Tibial nerve (tissue), 4 donors: ENCODE measurements around the gene MRTFA. TPM values are rescaled to one million over a fixed set of nuclear protein-coding genes. Genes with fewer than 3 reads are reported as not detected.

ENCODE experiments used
- DNase-seq, 2 donors: peaks; one replicate each; pipeline ENCODE4 v3.0.0-alpha.2; 2019; ENCODE audit warnings: low spot score in 2 of 2
- H3K27ac ChIP-seq, 4 donors: fragments of 200-600 bp; sonication (generic) in 3 of 4; one replicate each; pipeline ENCODE4 v1.5.1; 2017 to 2019; ENCODE audit warnings: mild to moderate bottlenecking in 1 of 4
- H3K27me3 ChIP-seq, 2 donors: fragments of 200-600 bp; sonication (generic) in 1 of 2; one replicate each; pipeline versions ENCODE4 v1.5.1 to v1.6.0; 2017 to 2019
- H3K36me3 ChIP-seq, 3 donors: fragments of 200-600 bp; sonication (generic); one replicate each; pipeline ENCODE4 v1.5.1; 2018 to 2019
- H3K4me1 ChIP-seq, 4 donors: fragments of 200-600 bp; sonication (generic) in 3 of 4; one replicate each; pipeline ENCODE4 v1.5.1; 2017 to 2019
- H3K4me3 ChIP-seq, 4 donors: fragments of 200-600 bp; sonication (generic) in 3 of 4; one replicate each; pipeline ENCODE4 v1.5.1; 2017 to 2019; ENCODE audit warnings: mild to moderate bottlenecking in 1 of 4, moderate library complexity in 1 of 4
- H3K9me3 ChIP-seq, 4 donors: fragments of 200-600 bp; sonication (generic) in 3 of 4; one replicate each; pipeline ENCODE4 v1.5.1; 2017 to 2019
- EP300 ChIP-seq, 2 donors: sonication (generic); formaldehyde crosslinking; IDR thresholded peaks; one replicate each; pipeline ENCODE4 v1.6.1; 2017; ENCODE audit warnings: antibody characterized with exemption in 2 of 2, mild to moderate bottlenecking in 1 of 2
- POLR2A ChIP-seq, 2 donors: fragments of 450-650 bp; IDR thresholded peaks; one replicate each; pipeline ENCODE4 v1.6.1; 2017; ENCODE audit warnings: antibody characterized with exemption in 2 of 2, mild to moderate bottlenecking in 2 of 2, moderate library complexity in 2 of 2
- WGBS, 2 donors: methylation state at CpG; one replicate each; pipeline ENCODE4 v1.1.5; 2018; 5-methylcytosine and 5-hydroxymethylcytosine counted together
- total RNA-seq, 4 donors: library from RNA; depleted of rRNA; stranded (reverse); fragments of >200 nt; gene quantifications; one replicate each; pipeline ENCODE4 v1.1.0, GENCODE V29; 2016
- TF ChIP-seq, protein P1 (sequence below), 5 experiments: fragments of 200-600 bp in 3 of 5; fragments of 450-650 bp in 2 of 5; sonication (generic) in 3 of 5; IDR thresholded peaks; one replicate each; pipeline ENCODE4 v1.5.1; 2016 to 2019; ENCODE audit warnings: antibody characterized with exemption in 5 of 5, mild to moderate bottlenecking in 3 of 5, moderate library complexity in 2 of 5

MRTFA gene
- total RNA-seq, 4 donors from 2014 or later = 69.7 to 119 (median 104) TPM

DNA sequence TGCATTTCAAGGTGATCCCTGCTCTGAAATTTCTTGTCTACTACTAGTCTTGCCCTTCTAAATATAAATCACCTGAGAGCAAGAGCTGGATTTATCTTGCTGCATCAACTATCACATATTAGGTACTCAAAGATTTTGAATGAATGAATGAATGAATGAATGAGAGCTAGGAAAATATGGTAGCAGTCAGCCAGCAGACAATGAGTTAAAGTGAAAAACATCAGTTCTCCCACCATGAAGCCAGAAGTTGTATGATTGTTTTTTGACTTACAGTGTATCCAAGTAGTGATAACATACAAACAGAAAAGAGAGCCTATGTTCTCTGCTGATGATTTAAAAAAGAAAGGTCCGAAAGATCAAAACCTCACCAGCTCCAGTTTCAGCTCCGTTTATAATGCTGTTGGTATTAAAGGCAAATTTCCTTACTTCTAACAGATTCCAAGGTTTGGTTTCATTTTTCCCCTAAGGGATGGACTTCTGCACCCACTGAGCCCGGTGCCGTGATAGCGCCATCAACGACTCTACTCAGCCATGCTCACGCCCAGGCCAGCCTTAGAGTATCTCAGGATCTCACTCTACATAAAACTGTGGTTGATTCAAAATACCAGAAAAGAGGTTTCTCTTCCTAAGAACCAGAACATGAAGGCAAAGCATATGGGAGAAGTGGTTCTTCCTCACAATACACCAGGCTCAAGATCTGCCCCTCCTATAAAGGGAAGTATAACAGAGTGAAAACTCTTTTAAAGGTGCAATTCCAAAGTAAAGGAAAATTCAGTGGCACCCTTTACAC, 174.1 kb downstream of the MRTFA start:
- peaks cover 0 to 10% (median 0%) of the 10 kb centered on the region in 3 donors for H3K36me3 ChIP-seq
- peak overlapping the region in 2 of 4 donors; percentile 5 to 68 for H3K27ac ChIP-seq
- H3K9me3 ChIP-seq = no peaks in the 10 kb centered on the region
- peak overlapping the region in 2 of 4 donors; percentile 31 to 35 for H3K4me3 ChIP-seq
- peaks cover 0 to 10% (median 3%) of the 10 kb centered on the region in 4 donors for H3K4me1 ChIP-seq
- TF ChIP-seq POLR2A (IDR thresholded peaks at IDR 0.05) = no peak
- TF ChIP-seq, protein P1, sequence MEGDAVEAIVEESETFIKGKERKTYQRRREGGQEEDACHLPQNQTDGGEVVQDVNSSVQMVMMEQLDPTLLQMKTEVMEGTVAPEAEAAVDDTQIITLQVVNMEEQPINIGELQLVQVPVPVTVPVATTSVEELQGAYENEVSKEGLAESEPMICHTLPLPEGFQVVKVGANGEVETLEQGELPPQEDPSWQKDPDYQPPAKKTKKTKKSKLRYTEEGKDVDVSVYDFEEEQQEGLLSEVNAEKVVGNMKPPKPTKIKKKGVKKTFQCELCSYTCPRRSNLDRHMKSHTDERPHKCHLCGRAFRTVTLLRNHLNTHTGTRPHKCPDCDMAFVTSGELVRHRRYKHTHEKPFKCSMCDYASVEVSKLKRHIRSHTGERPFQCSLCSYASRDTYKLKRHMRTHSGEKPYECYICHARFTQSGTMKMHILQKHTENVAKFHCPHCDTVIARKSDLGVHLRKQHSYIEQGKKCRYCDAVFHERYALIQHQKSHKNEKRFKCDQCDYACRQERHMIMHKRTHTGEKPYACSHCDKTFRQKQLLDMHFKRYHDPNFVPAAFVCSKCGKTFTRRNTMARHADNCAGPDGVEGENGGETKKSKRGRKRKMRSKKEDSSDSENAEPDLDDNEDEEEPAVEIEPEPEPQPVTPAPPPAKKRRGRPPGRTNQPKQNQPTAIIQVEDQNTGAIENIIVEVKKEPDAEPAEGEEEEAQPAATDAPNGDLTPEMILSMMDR (IDR thresholded peaks at IDR 0.05) = no peak
- TF ChIP-seq EP300 (IDR thresholded peaks at IDR 0.05) = no peak
- H3K27me3 ChIP-seq = no peaks in the 10 kb centered on the region
- no peak for DNase-seq
- 64 to 67% methylated on average over 7 of the region's 7 CpGs for WGBS, 2 donors

DNA sequence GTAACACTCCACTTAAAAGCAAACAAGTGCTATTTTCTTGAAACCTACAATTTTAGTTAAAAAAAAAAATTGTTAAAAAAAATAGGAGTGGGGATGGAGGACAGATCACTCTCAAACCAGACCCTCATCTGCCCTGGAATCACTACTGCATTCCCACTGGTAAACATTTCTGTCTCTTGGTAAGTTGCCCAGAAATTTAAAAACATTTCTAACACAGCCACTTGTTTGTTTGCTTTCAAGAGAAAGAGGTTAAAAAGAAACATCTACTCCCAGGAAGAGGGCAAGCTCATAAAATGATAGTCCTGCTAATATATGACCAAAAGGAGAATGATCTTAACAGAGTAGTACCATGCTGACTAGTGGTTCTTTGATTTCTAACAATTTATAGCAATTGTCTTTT, 182.8 kb downstream of the MRTFA start:
- H3K27ac ChIP-seq = peak overlapping the region in 1 of 4 donors; percentile 43

DNA sequence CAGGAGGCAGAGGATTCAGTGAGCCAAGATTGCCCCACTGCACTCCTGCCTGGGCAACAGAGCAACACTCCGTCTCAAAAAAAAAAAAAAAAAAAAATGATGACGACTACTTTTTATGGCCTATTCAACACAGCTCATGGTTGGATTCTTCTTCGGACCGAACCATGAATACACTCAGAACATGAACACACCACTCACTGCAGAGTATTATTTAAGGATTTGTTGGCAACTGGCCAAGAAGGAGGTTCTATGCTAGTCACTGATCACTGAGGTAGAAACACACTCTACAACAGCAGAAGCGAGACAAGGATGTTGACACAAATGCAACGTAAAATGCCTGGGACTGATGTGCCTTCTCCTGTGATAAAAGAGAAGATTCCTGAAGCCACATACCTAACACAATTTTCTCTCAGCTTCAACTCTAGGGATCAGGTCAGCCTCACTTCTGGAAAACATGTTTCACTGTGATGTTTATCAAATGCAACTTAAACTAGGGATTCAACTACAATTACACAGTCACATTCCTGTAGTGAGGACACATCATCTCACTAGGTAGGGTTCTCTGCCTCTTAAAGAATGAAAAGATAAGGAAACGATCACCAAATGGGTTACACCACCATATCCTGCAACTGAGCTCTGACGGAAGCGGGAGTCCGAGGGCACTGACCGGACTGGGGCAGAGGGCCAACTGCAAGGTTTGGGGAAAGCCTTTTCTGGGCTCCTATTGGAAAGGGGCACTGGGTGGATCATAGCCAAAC, 183.6 kb downstream of the MRTFA start:
- TF ChIP-seq, protein P1 (IDR thresholded peaks at IDR 0.05) = no peak
- TF ChIP-seq EP300 (IDR thresholded peaks at IDR 0.05) (no peak), POLR2A (IDR thresholded peaks at IDR 0.05) (no peak)

More for the DNA sequence above, 182.8 kb downstream of the MRTFA start:
- Histone ChIP-seq H3K4me3 (no peak overlapping the region), H3K27me3 (no peaks in the 10 kb centered on the region), H3K36me3 (no peaks in the 10 kb centered on the region), H3K9me3 (no peaks in the 10 kb centered on the region), H3K4me1 (peaks cover 0 to 45% (median 28%) of the 10 kb centered on the region in 4 donors)
- TF ChIP-seq EP300 (IDR thresholded peaks at IDR 0.05) = no peak
- no peak for TF ChIP-seq POLR2A (IDR thresholded peaks at IDR 0.05)
- TF ChIP-seq, protein P1 (IDR thresholded peaks at IDR 0.05) = no peak
- no peak for DNase-seq

DNA sequence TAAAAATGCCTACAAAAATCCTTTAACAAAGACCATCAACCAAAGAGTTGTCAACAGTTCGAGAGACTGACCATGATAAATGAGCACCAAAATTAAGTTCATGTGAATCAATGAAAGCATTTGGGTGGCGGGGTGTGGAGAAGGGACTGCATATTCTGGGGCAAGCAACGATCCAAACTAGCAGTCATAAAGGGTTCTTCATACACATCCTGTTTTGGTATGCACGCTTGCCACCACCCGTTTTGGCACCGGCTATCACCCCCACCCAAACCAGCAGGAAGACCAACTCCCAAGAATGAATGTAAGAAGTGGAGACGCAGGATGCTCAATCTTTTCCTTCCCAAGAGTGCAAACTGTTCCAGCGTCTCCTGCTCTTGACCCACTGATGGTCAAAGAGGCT, 185.3 kb downstream of the MRTFA start:
- Histone ChIP-seq H3K9me3 (no peaks in the 10 kb centered on the region), H3K4me1 (peaks cover 0 to 65% (median 37%) of the 10 kb centered on the region in 4 donors), H3K27ac (peak overlapping the region in 2 of 4 donors; percentile 20 to 26), H3K4me3 (no peak overlapping the region), H3K36me3 (no peaks in the 10 kb centered on the region), H3K27me3 (no peaks in the 10 kb centered on the region)
- 47 to 50% methylated on average over 8 of the region's 8 CpGs for WGBS, 2 donors
- DNase-seq = no peak
- TF ChIP-seq POLR2A (IDR thresholded peaks at IDR 0.05) = no peak
- TF ChIP-seq, protein P1 (IDR thresholded peaks at IDR 0.05) = no peak
- TF ChIP-seq EP300 (IDR thresholded peaks at IDR 0.05) = no peak

More for the DNA sequence above, 183.6 kb downstream of the MRTFA start:
- Histone ChIP-seq H3K27me3 (no peaks in the 10 kb centered on the region), H3K27ac (peak overlapping the region in 2 of 4 donors; percentile 30 to 43), H3K9me3 (no peaks in the 10 kb centered on the region), H3K36me3 (no peaks in the 10 kb centered on the region), H3K4me1 (peaks cover 0 to 53% (median 35%) of the 10 kb centered on the region in 4 donors), H3K4me3 (no peak overlapping the region)
- 66 to 67% methylated on average over 11 of the region's 11 CpGs for WGBS, 2 donors
- no peak for DNase-seq

DNA sequence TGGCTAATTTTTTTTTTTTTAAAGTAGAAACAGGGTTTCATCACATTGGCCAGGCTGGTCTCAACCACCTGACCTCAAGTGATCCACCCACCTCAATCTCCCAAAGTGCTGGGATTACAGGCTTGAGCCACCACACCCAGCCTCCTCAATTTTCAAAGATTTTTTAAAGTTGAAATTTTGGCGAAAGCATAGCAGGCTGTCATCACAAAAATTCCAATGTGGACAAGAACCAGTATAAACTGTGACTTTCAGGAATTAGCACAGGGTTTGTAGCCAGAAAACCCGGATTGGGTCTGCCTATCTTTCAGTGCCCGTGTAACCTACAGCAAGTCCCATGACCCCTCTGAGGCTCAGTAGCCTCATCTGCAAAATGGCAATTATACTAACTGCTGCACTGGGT, 185.9 kb downstream of the MRTFA start:
- no peak for TF ChIP-seq EP300 (IDR thresholded peaks at IDR 0.05)
- no peak for TF ChIP-seq POLR2A (IDR thresholded peaks at IDR 0.05)
- TF ChIP-seq, protein P1 (IDR thresholded peaks at IDR 0.05) = no peak
- WGBS, 2 donors = 57 to 71% methylated on average over 3 of the region's 3 CpGs
- Histone ChIP-seq H3K27me3 (no peaks in the 10 kb centered on the region), H3K4me1 (peaks cover 0 to 65% (median 37%) of the 10 kb centered on the region in 4 donors), H3K27ac (peak overlapping the region in 2 of 4 donors; percentile 20 to 26), H3K36me3 (no peaks in the 10 kb centered on the region), H3K9me3 (no peaks in the 10 kb centered on the region), H3K4me3 (no peak overlapping the region)
- no peak for DNase-seq
